Kidney capillary endothelial cell (primary cell): ENCODE data around the gene PIGT.

Source experiments
- DNase-seq: peaks from one replicate; pipeline ENCODE4 v3.0.0-alpha.2; 2018; ENCODE audit warnings: low spot score

PIGT gene

DNA sequence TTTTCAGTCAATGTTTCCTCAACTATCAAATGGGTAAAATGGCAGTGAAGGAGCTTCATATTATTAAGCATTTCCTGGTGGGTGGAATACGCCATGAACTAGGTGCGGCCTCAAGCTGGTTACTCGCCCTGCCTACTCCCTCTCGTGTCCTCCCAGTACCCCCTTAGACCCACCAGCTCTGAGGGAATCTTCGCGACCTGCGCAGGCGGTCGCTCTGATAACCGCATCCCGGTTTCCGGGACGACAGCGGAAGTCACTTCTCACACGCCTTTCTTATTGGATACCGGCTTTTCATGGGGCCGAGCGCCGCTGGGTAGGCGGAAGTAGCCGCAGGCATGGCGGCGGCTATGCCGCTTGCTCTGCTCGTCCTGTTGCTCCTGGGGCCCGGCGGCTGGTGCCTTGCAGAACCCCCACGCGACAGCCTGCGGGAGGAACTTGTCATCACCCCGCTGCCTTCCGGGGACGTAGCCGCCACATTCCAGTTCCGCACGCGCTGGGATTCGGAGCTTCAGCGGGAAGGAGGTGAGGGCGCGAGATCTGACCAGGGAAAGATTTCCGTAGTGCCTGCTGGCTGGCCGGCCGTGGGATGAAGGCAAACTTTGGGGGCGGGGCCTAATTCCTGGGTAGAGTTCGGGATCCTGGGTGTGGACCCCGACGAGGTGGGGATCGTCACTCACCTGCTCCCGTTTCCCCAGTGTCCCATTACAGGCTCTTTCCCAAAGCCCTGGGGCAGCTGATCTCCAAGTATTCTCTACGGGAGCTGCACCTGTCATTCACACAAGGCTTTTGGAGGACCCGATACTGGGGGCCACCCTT, at the start of gene PIGT:
Gene PIGT (plus strand): TSS at position 320 of the 816 bp plus-strand sequence. CDS start 16 bp downstream, at position 336.
- DNase-seq: peak; percentile 69

DNA sequence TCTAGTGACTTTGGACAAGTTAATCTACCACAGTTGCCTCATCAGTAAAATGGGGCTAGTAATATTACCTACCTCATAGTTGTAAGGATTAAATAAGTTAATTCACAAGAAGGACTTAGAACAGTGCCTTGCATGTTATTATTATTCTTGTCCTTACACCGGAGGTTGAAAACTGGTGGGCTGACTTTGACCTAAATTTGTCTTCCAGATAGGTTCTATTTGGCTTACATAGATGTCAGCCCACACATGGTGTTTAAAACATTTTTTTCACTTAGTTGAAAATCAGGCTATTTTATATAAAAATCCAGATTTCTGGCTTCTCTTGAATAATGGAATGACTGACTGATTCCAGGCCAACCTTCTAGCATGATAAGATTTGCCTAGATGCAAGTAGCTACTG, 49.7 kb upstream of the PIGT start:
- no peak for DNase-seq

DNA sequence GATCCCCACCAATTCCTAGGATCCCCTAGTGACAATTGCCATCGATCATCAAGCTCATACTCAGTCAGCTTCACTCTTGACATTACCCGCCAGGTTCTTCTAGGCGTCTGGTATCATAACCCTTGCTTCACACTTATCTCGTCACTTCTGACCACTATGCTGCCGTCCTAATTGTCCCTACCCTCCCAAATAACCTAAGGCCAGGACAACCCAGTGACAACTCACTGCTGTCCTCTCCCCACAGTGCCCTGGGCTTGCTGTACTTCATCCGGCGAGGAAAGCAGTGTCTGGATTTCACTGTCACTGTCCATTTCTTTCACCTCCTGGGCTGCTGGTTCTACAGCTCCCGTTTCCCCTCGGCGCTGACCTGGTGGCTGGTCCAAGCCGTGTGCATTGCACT, 49.3 kb upstream of the PIGT start:
- DNase-seq: no peak

DNA sequence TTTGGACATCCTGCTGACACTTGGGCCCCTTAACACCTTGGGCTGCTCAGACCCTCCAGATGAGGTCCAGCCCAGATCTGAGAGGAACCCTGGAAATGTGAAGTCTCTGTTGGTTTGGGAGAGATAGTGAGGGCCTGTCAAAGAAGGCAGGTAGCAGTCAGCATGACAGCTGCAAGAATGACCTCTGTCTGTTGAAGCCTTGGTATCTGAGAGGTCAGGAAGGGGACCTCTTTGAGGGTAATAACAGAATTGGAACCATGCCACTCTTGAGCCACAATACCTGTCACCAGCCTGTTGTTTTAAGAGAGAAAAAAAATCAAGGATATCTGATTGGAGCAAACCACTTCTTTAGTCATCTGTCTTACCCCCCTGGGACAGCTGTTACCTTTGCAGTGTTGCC, 48.8 kb upstream of the PIGT start:
- DNase-seq: no peak

DNA sequence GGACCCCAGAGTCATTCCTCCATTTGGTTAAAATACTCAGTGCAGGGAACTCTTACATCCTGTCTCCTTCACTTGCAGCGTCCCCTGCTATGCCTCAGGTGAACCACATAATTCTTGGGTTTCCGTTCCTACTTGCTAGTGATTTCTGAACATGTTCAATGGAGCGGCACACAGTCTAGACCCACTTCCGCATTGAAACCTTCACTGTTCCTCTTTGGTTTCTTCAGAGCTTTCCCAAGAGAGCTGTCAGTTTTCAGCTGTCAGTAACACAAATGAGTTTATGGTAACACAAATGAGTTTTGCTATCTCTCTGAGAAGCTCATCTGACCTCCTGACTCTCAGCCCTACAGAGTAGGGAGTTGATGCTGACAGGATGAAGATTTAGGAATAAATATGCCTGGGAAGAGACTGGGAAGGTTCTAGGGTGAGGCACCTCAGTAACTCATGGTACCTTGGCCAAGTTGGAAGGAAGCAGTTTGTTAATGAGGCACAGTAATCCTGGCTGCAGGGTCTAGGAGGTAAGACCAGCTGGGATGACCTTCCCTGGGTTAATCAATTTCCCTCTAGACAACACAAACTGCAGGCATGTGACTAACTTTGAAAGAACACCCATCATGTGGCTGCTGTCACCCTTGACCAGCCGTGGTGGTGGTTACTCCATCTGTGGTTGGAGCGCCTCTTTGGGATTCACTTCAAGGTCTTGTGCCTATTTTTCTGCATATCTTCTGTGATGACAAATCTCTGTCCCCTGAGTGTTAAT, 47.5 kb upstream of the PIGT start:
- no peak for DNase-seq

DNA sequence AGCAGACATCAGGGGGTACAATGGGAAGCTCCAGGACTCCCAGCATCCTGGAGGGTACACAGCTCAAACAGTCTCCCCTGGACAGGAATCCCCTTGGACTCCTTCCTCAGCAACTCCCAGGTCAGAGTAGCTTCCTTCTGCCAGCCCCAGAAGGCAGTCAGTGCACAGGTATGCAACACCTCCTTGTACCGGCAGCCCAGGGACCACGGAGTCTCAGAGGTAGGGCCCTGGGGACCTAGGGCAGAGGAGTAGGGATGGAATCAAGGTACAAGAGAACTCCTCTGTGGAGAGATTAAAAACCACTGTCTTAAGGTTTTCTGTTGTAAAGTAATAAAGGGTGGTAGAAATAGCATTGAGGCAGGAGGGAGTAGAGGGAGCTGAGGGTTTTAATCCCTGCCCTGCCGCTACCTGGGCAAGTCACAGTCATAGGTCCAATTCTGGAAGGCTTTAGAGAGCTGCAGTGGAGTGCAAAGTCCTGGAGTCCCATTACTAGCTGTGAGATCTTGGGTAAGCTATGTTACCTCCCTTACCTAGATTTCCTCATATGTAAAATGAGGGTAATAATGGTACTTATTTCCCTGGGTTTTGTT, 45.3 kb upstream of the PIGT start:
- DNase-seq: no peak

DNA sequence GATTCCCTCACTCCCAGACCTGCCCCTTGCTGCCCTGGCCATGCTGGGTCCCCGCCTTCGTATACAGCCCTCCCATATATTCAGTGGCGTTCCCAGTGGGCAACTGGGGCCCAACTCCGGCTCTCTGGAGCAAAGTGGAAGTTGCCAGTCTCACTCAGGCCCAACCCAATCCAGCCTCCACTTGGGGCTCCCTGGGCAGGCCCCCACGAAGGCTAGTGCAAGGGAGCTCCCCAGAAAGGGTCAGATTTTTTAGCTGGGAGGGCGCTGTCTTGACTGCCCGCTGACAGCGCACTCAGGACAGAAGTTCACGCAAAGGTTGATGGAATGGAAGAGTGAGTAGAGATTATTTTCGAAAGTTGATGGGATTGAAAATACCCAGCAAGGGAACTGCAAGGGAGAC, 43.7 kb upstream of the PIGT start:
- no peak for DNase-seq

DNA sequence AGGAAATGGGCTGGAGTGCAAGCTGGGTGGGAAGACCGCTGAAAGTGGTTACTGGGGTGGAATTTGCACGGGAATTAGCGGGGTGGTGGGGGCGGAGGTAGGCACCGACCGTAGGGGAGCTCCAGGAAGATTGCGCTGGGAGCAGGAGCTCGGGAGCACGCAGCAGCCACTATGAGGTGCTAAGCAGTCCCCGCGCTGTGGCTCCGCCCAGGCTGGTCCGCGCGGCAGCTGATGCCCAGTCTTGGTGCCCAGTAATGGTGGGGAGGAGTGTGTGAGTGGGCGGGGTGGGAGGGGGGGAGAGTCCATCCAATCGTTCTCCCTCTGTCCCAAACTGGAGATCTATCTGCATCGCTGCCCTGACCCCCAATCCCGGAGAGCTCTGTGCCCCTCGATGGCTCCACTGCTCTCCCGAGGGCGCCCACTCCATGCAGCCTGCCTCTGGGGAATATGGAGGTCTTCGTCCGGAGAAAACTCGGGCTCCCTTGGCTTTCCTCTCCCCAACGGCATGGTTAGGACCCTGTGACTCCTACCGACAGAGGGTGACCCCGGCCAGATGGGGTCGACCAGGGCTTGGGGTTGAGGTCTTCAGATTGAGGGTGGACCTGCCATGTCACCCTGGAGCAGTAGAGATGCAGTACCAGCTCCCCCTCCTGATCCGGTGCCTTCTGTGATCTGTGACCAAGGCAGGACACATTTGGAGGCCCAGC, 43.1 kb upstream of the PIGT start:
- no peak for DNase-seq

DNA sequence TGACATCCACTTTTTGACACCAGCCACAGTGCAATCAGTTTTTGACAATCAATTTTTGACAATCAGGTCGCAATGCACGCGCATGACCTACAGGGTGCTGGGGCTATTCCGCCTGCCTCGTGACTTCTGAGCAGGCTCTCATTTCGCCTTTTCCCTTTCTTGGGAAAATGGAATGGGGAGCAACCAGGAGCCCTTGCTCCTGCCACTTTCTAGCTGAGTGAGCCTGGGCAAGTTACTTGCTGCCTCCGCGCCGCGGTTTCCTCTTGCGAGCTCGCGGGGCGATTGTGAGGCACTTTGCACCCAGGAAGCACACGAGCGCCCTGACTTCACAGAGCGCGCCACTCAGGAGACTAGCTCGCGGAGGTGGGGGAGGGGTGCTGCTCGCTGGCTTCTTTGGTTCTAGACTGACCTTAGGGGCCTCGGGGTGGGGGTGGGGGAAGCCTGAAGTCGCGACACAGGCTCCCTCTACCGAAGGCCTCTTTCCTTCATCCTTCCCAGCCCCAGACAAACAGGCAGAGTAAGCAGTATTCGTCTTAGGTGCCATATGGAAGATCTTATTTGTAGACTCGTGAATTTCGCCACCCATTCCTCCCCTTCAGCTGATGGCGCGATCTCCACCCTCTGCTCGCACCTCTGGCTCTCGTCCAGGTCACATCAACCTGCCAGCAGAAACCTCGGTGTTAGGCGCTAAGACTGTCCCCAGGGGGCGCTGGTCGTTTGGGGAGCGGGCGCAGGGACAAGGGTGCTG, 42.4 kb upstream of the PIGT start:
- peak; percentile 60 for DNase-seq

DNA sequence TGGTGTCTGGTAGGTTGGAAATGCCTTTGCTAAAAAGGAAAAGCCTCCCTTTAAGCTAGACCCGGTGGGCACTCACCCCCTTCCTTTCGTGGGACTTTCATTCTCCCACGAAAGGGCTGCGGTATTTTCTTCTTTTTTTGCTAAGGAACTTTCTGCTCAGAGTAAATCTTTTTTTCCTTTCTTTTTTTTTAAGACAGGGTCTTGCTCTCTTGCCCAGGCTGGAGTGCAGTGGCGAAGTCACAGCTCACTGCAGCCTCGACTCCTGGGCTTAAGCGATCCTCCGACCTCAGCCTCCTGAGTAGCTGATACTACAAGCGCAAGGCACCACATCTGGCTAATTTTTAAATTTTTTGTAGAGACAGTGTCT, 41.9 kb upstream of the PIGT start:
- no peak for DNase-seq

DNA sequence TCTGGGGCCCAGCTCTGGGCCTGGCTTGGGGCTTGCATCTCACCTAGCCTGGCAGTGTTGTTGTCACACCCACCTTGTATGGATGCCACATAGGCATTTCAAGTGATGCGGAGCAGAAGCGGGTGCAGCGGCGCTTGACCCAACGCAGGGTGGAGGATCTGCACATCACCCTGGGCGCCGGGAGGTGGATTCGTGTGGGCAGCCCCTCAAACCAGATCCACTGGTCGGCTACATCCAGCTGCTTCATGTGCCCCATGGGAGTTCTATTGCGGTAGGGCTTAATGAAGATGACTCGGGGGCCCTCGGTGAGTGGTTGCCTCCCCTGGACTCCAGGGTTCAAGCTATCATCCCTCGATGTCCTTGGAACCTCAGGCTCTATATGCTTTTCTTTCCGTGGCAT, 41.0 kb upstream of the PIGT start:
- no peak for DNase-seq

DNA sequence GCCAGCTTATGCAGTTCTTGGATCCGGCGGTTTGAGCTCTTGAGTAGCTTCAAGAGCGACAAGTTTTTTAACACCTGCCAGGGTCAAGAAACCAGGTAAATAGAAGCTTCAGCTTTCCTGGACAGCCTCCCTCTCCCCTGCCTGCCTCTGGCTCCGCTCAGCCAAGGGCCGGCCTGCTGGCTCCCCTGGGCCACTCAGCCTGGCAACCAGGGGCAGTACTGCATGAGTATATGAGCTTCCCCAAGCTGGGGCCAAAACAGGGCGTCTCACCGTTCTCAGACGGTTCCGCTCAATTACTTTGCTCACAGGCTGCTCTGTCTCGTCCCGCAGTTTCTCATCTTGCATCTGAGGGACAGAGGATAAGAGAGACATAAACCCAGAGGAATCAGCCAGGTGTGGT, 38.7 kb upstream of the PIGT start:
- no peak for DNase-seq

DNA sequence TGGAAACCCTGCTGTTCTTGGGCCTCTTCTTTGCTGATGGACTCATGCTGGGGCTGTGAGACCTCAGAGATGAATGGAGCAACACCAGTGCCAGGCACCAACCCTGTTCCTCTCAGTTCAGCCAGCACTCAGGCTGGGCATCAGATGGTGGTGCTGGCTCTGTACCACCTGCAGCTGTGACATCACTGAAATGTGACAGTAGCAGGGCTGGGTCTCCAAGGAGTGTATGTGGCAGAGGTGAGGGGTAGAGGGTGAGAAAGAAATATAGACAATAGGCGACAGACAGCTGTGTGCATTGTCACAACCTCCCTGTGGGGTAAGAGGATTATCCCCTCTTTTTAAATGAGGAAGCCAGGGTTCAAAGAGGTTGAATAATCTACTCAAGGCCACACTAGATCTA, 37.8 kb upstream of the PIGT start, which contains the start of gene TP53TG5:
Gene TP53TG5 (minus strand): TSS at position 135 of the 400 bp plus-strand sequence. CDS start 89 bp downstream, at position 46.
- DNase-seq: no peak

DNA sequence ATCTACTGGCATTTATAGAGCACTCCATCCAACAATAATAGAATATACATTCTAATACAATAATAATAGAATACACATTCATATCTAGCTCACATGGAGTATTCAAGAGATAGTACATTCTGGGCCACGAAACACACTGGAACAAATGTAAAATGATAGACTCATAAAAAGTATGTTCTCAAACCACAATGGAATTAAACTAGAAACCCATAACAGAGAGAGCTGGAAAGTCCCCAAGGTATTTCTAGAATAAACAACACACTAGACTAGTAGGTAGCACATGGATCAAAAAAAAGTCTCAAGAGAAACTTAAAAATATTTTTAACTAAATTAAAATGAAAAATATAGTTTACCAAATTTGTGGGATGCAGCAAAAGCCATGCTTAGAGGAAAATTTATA, 28.7 kb upstream of the PIGT start:
- no peak for DNase-seq

DNA sequence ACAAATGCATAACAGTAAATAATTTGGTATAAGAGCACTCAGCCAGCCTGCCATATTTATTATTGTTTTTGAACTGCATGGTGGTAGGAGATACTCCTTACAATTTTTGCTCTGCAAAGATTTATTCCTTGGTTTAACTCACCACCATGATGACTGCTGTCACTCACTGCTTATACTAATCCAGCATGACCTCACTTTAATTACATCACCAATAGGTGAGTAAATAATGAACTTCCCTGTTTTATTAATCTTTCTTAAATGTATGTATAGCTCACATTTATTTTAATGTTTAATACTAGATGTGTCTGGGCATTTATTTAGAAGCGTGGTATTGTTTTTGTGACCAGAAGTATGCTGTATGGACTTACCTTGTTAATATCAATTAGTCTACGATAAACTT, 25.0 kb upstream of the PIGT start:
- DNase-seq: no peak

DNA sequence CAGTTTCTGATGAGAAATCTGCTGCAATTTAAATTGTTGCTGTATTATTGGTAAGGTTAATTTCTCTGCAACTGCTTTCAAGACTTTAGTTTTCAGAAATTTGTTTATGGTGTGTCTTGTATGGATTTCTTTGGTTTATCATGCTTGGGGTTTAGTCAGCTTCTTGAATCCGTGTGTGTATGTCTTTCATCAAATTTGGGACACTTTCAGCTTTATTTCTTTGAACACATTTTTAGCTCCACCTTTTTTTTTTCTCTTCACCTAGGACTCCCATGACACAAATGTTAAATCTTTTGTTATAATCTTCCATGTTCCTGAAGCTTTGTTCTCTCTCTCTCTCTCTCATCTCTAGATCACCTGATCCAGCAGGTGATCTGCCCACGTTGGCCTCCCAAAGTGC, 24.4 kb upstream of the PIGT start:
- no peak for DNase-seq

DNA sequence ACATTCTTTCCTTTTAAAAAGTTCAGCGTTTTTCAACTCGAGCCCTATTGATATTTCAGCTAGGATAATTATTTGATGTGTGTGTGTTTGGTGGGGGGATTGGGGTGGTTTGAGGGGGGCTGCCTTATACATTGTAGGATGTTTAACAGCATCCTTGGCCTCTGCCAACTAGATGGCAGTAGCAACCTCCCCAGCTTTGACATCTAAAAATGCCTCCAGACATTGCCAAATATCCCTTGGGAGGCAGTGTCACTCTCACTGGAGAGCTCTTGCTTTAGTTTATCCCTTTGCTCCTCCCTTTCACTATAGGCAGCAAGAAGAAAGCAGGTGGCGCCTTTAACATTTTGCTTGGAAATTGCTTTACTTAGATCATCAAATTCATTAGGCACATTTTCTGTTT, 23.2 kb upstream of the PIGT start:
- no peak for DNase-seq

DNA sequence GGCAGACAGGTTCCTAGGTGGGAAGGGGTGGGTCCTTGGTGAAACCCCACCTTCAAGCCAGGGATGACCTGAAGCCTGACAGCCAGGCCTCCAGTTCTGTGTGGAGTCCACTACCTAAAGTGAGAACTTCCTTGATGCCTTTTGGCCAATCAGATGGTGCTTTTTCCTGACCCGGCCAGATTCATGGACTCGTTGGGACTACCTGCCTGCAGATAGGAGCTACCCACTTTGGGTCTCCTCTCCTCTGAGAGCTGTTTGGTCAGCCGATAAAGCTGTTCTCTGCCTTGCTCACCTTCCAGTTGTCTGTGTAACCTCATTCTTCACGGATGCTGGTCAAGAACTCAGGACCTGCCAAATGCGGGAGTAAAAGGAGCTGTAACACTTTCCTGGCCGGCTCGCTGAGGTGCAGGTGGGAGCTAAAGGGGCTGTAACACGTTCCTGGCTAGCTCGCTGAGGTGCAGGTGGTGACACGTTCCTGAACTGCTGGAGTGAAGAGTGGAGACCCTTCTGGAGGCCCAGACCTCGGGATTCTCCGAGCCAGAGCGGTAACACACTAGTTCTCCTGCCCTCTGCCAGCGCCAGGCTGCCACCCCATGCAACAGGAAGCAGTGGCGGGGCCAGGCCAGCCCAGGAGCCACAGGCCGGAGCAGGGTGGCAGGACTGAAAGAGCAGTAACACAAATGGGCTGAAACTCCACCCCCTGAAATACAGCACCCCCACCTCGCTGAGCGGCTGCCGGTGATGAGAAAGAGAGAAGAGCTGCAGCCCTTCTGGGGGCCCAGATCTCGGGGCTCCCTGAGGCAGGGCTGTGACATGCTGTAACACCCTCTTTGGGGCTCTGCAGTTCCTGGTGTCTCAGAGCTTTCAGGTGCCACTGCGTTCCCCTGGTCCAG, 21.5 kb upstream of the PIGT start:
- no peak for DNase-seq

DNA sequence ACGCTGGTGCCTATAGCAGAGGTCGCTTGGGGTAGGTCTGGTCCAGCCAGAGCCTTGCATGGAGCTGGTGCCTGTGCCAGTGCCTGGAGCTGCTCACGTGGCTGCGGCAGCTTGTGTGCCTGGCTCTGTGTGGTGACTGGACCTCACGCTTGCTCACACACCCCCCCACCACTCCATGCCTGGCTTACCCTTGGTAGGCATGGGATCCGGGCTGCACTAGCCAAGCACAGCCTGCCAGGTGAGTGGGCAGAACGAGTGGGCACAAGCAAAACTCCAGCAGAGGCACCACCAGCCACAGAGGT, 20.9 kb upstream of the PIGT start:
- DNase-seq: no peak

DNA sequence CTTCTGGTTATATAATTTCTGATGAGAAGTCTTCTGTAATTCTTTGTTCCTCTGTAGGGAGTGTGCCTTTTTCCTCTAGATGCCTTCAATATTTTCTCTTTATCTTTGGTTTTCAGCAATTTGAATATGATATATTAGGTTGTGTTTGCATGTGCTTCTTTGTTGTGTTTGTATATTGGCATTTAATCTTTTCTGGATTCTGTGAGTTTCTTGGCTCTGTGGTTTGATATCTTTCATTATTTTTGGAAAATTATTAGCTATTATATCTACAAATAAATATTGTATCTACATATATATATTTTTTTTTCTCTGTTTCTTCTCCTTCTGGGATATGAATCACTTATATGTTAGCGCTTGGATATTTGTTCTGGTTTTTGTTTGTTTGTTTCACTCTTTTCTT, 16.9 kb upstream of the PIGT start:
- DNase-seq: no peak
